Measurements from ENCODE around the gene AIF1. TPM values are rescaled to one million over a fixed set of nuclear protein-coding genes. Genes with fewer than 3 reads are reported as not detected.

Gene AIF1
- polyA plus RNA-seq, 1 experiment, result not detected

- Histone ChIP-seq H3K36me3 (ENCODE audit: control insufficient read depth, insufficient read depth, low read length) (no peaks in the 10 kb centered on the region), H3K4me3 (ENCODE audit: low read depth, low read length) (no peak overlapping the region), H3K27me3 (ENCODE audit: control insufficient read depth, insufficient read depth, low read length) (no peaks in the 10 kb centered on the region)
- TF ChIP-seq CTCF (IDR thresholded peaks at IDR 0.05; ENCODE audit: insufficient read depth, low read depth, low read length), result peak; percentile 37
- CTCF ChIA-PET, result interaction anchor here (1.0 to 11.7 kb wide), 10 partner anchors 13 to 103 kb away, joined by 4 to 433 read pairs (median 32); partner anchors contain the start of genes ATP6V1G2, DDX39B, LST1 and LTB
- DNase-seq (ENCODE audit: low read depth), result no peak
- POLR2A ChIA-PET, result no interaction called here
These were observed 18.0 kb upstream of the AIF1 start for GRCh38 chr6:31597006-31597405.

DNA sequence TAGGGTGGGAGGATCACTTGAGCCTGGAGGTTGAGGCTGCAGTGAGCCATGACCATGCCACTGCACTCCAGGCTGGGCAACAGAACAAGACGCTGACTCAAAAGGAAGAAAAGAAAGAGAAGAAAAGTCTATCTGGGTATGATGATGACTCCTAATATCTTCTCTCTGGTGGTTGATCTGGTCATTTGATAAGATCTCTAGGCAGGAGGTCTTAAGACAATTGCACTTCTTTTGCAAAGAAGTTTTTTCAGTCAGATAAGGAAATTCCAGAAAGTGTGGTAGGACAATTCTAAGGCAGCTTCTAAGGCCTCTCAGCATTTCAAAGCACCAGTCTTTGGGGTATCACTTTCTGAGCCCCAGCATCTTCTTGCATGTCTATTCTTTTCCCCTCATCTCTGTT is 7.7 kb upstream of the AIF1 start:
- DNase-seq (ENCODE audit: low read depth), result no peak
- ChIA-PET POLR2A (no interaction called here), CTCF (interaction anchor here (1.1 to 1.8 kb wide), 4 partner anchors 9 to 60 kb away, joined by 3 to 8 read pairs (median 5); partner anchors contain the start of genes ATP6V1G2 and NFKBIL1)
- no peak for TF ChIP-seq CTCF (IDR thresholded peaks at IDR 0.05; ENCODE audit: insufficient read depth, low read depth, low read length)
- H3K36me3 ChIP-seq (ENCODE audit: control insufficient read depth, insufficient read depth, low read length), result no peaks in the 10 kb centered on the region
- H3K27me3 ChIP-seq (ENCODE audit: control insufficient read depth, insufficient read depth, low read length), result no peaks in the 10 kb centered on the region
- H3K4me3 ChIP-seq (ENCODE audit: low read depth, low read length), result no peak overlapping the region

DNA sequence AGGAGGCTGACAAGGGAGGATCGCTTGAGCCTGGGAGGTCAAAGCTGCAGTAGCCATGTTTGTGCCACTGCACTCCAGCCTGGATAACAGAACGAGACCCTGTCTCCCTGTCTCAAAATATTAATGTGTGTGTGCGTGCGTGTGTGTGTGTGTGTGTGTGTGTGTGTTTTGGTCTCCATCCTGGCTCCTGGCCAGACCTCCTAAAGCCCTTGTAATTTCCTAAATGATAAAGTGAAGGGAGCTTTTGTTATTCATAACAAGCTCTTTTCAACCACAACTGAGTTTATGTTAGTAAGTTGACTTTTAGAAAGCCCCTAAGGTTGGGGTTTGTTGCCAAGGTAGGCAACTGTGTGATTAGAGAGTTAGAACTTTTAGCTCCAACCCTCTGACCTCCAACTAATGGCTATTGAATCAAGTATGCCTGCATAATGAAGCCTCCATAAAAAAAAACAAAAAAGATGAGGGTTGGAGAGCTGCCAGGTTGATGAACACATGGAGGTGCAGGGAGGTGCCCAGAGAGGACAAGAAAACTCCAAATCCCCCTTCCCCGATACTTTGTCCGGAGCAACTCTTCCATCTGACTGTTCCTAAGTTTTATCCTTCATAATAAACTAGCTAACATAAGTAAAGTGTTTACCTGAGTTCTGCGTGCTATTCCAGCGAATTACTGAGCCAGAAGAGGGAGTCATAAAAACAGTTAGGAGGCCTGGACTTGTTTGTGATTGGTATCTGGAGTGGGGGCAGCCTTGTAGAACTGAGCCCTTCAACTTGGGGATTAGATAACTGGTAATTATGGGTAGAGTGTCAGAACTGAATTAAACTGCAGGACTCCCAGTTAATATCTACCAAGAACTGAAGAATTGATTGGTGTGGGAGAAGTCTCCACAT is 5.3 kb upstream of the AIF1 start:
- H3K27me3 ChIP-seq (ENCODE audit: control insufficient read depth, insufficient read depth, low read length), result no peaks in the 10 kb centered on the region
- H3K36me3 ChIP-seq (ENCODE audit: control insufficient read depth, insufficient read depth, low read length), result no peaks in the 10 kb centered on the region
- TF ChIP-seq CTCF (IDR thresholded peaks at IDR 0.05; ENCODE audit: insufficient read depth, low read depth, low read length), result no peak
- ChIA-PET CTCF (interaction anchor here (0.7 to 3.0 kb wide), 6 partner anchors 12 to 61 kb away, joined by 3 to 34 read pairs (median 4); no protein-coding TSS in a partner anchor), POLR2A (no interaction called here)
- no peak overlapping the region for H3K4me3 ChIP-seq (ENCODE audit: low read depth, low read length)
- no peak for DNase-seq (ENCODE audit: low read depth)

DNA sequence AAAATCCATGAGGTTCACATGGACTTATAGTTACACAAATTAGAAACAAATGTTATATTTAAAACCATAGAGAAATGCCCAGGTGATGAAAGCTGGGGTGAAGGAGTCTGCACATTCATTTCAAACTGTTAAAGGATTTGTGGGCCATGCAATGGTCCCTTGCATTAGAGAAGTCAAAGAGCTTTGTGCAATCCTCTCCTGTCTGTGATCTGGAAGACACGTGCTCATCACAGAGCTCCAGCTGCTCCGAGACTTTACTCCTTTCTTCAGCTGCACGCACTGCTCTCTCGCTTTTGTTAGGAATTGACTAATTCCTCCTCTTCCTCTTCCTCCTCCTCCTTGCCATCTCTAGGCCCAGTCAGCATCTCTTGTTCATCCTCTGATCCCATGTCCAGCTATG is 4.1 kb upstream of the AIF1 start:
- ChIA-PET CTCF (interaction anchor here (0.6 to 3.0 kb wide), 4 partner anchors 9 to 60 kb away, joined by 3 to 34 read pairs (median 4); no protein-coding TSS in a partner anchor), POLR2A (no interaction called here)
- DNase-seq (ENCODE audit: low read depth), result no peak
- Histone ChIP-seq H3K27me3 (ENCODE audit: control insufficient read depth, insufficient read depth, low read length) (no peaks in the 10 kb centered on the region), H3K36me3 (ENCODE audit: control insufficient read depth, insufficient read depth, low read length) (no peaks in the 10 kb centered on the region), H3K4me3 (ENCODE audit: low read depth, low read length) (no peak overlapping the region)
- no peak for TF ChIP-seq CTCF (IDR thresholded peaks at IDR 0.05; ENCODE audit: insufficient read depth, low read depth, low read length)

- no peak for TF ChIP-seq CTCF (IDR thresholded peaks at IDR 0.05; ENCODE audit: insufficient read depth, low read depth, low read length)
- H3K36me3 ChIP-seq (ENCODE audit: control insufficient read depth, insufficient read depth, low read length), result no peaks in the 10 kb centered on the region
- H3K4me3 ChIP-seq (ENCODE audit: low read depth, low read length), result no peak overlapping the region
- H3K27me3 ChIP-seq (ENCODE audit: control insufficient read depth, insufficient read depth, low read length), result no peaks in the 10 kb centered on the region
- no peak for DNase-seq (ENCODE audit: low read depth)
- POLR2A ChIA-PET, result no interaction called here
- CTCF ChIA-PET, result interaction anchor here (1.8 kb wide), 1 partner anchor 16 kb away, joined by 7 read pairs; no protein-coding TSS in a partner anchor
These were observed 887 bp upstream of the AIF1 start for GRCh38 chr6:31614075-31614619.
